CD4-positive, alpha-beta T cell treated with Interferon gamma for 1 hour (primary cell): ENCODE measurements around the gene PAFAH1B2.
"Not testable (repeated sequence)": the region's sequence is repeated elsewhere in the genome, so short reads cannot be mapped to it uniquely, and the experiment has no call there.

Source experiments
- DNase-seq: peaks from one replicate; pipeline ENCODE4 v3.0.0-alpha.2; 2020

Gene PAFAH1B2

GRCh38 chr11:117206111-117206510, 62.0 kb downstream of the PAFAH1B2 start:
- not testable (repeated sequence) for DNase-seq

DNA sequence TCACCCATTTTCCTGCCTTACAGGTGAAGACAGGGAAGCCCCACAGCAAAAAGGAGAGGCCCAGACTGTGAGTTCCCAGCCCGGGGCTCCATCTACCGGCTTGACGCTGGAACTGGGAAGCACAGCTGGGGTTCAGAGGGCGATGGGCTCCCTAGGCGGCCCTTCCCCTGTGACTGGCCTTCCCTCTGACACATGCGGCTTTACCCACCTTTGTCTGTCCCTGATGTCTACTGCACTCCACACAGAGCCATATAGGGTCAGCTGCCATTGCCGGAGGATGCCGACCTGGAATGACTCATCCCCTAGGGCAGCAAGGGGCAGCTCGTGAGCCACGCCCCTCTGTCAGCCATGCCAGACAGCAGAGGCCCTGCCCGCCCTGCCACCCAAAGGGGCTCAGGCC, 62.8 kb downstream of the PAFAH1B2 start:
- not testable (repeated sequence) for DNase-seq

DNA sequence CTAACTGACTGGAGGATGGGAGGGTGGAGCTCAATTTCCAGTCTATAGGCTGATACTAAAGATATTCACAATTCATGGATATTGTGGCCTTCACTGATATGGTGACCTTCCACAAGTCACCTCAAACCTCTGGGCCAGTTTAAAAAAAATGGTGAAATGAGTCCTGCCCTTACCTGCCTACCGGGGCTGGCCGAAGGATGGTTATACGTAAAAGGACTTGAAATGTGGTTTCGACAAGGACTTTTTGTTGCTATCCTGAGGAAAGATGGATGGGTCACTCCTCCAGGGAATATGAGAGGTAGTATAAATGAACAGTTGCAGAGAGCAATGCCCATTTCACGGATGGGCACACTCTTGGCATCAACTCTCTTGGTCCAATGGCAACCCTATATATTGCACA, 63.4 kb downstream of the PAFAH1B2 start:
- DNase-seq, result not testable (repeated sequence)

DNA sequence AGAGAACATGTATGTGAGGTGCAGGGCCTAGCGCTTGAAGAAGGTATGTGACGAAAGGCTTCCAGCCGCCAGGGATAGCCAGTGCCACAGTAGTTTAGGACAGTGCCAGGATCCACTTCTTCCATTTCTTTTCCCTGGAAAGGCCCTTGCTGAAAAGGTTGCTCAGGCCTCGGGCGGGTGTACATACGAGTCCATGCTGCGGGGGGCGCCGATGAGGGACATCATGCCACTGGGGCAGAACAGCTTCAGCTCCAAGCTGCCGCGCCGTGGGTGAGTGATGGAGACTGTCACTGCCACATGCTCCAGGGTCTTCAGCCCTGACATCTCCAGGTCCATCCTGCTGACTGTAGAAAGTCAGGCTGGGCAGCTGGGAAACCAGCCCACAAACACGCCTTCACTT, 64.6 kb downstream of the PAFAH1B2 start:
- not testable (repeated sequence) for DNase-seq

DNA sequence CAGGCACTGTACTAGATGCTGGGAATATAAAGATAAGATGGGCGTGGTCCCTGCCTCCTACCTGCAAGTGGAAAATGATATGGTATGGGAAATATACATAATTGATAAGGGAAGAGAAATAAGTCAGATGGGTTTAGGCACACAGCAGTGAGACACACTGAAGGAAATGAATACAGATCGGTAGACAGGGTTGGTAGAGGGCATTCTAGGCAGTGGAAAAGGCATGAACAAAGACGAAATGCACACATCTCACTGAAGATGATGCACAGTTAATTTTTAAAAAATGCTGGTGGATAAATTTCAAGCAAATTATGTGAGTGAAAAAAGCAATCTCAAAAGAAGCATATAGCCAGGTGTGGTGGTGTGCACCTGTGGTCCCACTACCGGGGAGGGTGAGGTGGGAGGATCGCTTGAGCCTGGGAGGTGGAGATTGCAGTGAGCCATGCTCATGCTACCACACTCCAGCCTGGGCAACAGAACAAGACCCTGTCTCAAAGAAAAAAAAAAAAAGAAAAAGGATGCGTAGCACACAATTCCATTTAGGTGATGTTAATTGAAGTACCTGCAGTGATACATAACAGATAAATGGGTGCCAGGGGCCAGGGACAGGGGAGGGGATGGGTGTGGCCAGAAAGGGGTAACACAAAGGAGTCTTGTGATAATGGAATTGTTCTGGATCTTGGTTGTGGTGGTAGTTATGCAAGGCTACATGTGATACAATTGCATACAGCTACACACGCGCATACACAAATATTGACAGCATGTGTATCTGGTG, 65.5 kb downstream of the PAFAH1B2 start:
- not testable (repeated sequence) for DNase-seq

DNA sequence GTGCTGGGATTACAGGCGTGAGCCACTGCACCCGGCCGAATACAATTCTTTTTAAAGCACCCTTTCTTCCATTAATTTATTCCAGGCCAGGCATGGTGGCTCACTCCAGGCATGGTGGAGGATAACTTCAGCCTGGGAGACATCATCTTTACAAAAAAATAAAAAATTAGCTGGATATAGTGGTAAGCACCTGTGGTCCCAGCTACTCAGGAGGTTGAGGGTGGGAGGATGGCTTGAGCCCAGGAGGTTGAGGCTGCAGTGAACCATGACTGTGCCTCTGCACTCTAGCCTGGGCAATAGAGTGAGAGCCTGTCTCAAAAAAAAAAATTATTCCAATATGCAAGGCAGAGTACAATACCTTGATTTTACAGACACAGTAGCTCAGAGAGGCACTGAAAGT, 66.5 kb downstream of the PAFAH1B2 start:
- DNase-seq, result no peak

- no peak for DNase-seq
Measured at GRCh38 chr11:117212697-117213355, 68.7 kb downstream of the PAFAH1B2 start.

DNA sequence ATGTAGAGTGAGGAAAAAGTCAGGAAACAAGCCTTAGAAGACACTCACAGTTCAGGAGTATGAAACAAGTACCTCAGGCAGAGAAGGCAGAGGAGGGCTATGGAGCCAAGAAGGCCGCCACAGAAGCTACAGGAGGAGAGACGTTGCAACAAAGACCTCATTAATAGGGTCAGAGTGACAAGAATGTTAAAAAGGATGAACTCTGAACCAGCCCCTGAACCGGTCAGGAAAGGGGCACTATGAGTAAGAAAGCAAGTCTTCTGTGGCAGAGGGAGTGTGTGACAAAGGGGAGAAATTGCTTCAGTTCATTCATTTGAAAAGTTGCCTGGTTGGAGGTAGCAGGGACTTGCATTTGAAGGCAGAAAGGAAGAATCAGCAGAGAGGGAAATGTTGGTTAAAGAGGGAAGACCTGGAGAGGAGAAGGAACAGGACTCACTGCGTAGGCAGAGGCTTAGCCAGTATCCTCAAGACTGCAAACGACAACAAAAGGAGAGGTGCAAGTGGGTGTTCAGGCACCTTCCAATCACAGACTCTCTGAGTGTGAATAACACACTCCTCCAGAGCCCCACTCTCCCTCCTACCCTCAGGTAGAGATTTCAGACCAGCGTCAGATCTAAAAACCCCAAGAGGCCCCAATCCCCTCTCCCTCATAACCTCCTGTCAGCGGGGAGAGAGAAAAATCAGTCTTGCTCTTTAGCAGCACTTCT, 70.5 kb downstream of the PAFAH1B2 start:
- no peak for DNase-seq

- no peak for DNase-seq
Measured at GRCh38 chr11:117217141-117218084, 73.3 kb downstream of the PAFAH1B2 start.

- no peak for DNase-seq
Measured at GRCh38 chr11:117218133-117218915, 74.2 kb downstream of the PAFAH1B2 start.

DNA sequence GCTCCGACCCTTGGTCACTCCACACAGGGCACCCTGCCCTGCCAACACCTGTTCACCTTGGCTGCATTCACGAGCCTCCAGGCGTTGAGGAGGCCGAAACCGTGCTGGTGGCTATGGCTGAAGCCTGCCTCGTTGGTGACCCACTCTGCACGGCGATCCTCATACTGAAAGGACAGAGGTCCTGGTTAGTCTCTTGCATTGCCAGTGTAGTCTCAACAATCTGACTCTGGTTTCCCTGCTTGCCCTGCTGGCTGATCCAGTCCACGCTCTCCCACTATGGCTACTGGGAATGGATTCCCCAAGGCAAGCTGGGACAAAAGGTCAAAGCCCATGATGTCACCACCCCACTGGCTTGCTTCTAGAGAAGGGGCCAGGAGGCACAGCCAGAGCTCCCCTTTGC, 74.9 kb downstream of the PAFAH1B2 start:
- no peak for DNase-seq

DNA sequence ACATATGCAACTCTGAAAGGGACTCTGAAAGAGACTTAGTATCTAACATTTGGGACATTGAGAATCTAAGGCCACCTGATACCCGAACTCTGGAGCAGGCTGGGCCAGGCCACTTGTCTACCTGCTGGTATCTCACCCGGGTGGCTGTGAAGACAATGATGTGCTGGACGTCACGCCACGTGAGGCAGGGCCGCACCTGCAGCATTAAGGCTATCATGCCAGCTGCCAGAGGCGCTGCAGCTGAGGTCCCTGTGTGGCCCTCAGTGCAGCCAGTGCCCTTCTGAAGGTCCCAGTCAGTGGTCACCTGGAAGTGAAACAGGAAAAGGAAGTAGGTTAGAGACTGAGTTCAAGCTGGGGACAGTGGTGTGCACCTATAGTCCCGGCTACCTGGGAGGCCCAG, 75.4 kb downstream of the PAFAH1B2 start:
- no peak for DNase-seq

GRCh38 chr11:117219995-117220394, 75.9 kb downstream of the PAFAH1B2 start:
- no peak for DNase-seq

- DNase-seq, result no peak
Measured at GRCh38 chr11:117220568-117220967, 76.5 kb downstream of the PAFAH1B2 start.

- no peak for DNase-seq
Measured at GRCh38 chr11:117220999-117221774, 77.1 kb downstream of the PAFAH1B2 start.

DNA sequence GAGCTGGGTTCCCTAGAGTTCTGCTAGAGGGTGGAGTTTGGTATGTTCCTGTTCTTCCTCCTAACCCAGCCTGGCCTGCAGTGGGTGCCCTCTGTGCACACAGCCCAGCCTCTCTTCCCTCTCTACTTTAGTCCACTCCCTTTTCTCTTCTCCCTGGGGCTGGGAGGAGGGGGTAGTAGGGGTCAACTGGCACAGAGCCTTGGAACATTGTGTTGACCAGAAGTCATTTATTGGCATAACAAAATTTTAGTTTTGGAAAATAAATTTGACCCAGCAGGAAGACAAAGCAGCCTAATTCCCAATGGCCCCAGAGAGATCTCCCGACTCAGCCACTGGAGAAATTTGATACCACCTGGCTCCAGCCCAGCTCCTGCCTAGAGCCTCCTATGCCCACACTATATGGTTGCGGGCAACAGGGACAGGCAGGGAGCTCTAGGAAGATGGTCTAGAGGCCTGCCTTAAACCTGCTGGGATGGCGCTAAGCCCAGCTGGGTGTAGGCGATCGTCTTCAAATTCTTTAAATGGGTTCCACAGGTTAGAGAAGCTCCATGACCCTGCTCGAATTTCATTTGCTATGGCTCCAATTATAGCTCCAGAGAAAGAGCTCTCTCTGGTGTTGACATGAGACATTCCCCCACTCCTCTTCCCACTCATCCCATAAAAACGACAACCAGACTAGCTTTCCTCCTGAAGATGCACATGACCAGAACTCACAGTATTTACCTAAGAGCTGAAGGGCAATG, 77.9 kb downstream of the PAFAH1B2 start:
- no peak for DNase-seq

- no peak for DNase-seq
Measured at GRCh38 chr11:117222991-117223740, 79.1 kb downstream of the PAFAH1B2 start.

DNA sequence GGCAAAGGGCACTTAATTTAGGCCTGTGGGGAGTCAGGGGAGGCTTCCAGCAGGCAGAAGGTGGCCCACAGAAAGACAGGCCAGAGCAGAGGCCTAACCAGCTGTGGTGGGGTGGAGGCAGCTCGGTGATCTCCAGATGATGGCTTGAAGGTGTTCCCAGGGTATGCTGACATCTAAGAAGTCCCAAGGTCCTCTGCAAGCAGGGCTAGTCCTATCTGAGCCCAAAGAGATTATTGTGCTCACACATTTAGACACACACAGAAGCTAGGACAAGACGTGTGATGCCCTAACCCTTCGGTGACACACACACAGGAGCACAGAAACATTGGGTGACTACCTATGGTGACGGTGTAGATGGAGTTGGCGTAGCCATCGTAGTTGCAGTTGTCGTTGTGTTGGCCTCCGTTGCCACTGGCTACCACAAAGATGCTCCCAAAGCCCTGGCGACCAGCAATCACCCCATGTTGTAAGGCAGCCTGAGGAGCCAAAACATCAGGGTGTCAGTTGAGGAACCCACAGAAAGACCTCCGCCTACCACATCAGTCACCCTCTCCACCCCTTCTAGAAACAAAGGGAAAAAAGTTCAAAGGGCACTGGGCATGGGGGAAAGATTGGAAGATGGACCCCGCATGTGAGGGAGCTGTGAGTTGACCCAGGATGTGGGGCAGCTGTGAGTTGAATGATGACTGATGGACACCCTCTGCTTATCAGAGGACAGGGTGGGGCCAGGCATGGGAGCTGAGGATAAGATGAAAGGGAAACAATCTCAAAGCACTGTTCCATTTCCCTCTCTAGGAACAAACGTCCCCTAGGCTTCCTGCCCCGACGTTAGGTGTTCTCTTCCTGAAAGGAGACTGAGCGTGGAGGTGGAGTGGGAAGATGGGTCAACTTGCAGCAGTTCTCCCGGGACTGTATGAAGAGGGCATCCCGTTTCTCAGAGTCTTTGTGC, 79.9 kb downstream of the PAFAH1B2 start:
- DNase-seq, result no peak
